Naive thymus-derived CD8-positive, alpha-beta T cell (primary cell): Measurements from ENCODE around the gene ASTN2. TPM values are rescaled to one million over a fixed set of nuclear protein-coding genes. Genes with fewer than 3 reads are reported as not detected.

ENCODE experiments used
- ATAC-seq, 2 donors: fragments of 150-1000 bp; cut with Tn5 transposase in 1 of 2; sonication (Bioruptor Pico), chemical (Tn5 transposase) in 1 of 2; 1 replicate in 1 of 2; 2 replicates in 1 of 2; pipeline ENCODE4 v1.10.0; 2021; ENCODE audit warnings: mild to moderate bottlenecking in 2 of 2, moderate library complexity in 2 of 2
- POLR2A ChIA-PET: fragments of 350-600 bp; sonication (Branson Sonifier 250); formaldehyde crosslinking; loops from one replicate; lab custom pipeline; 2021; ENCODE audit warnings: antibody characterized with exemption; lab: Charles Lee
- DNase-seq, 10 donors: peaks; one replicate each; pipeline versions ENCODE4 v3.0.0 to v3.0.0-alpha.2; 2020 to 2022
- H3K27ac Mint-ChIP-seq, 10 donors: one replicate each; pipeline ENCODE4 v1.8.0; 2020 to 2022; ENCODE audit warnings: mild to moderate bottlenecking in 10 of 10, mixed read lengths in 10 of 10, moderate library complexity in 4 of 10, inconsistent platforms in 1 of 10
- H3K27me3 Mint-ChIP-seq, 5 donors: one replicate each; pipeline ENCODE4 v1.8.0; 2021 to 2022; ENCODE audit warnings: mixed read lengths in 5 of 5
- H3K36me3 Mint-ChIP-seq, 3 donors: one replicate each; pipeline ENCODE4 v1.8.0; 2020 to 2022; ENCODE audit warnings: mixed read lengths in 3 of 3, mild to moderate bottlenecking in 2 of 3, inconsistent platforms in 1 of 3
- H3K4me1 Mint-ChIP-seq, 4 donors: one replicate each; pipeline ENCODE4 v1.8.0; 2021 to 2022; ENCODE audit warnings: mixed read lengths in 4 of 4
- H3K4me3 Mint-ChIP-seq, 10 donors: one replicate each; pipeline ENCODE4 v1.8.0; 2020 to 2022; ENCODE audit warnings: mild to moderate bottlenecking in 10 of 10, mixed read lengths in 10 of 10, moderate library complexity in 6 of 10, inconsistent platforms in 1 of 10
- H3K9me3 Mint-ChIP-seq, 9 donors: one replicate each; pipeline ENCODE4 v1.8.0; 2020 to 2022; ENCODE audit warnings: mixed read lengths in 9 of 9, mild to moderate bottlenecking in 3 of 9, inconsistent platforms in 1 of 9, moderate library complexity in 1 of 9
- polyA plus RNA-seq, 3 donors: library from polyadenylated mRNA; unstranded; fragments of 300-500 nt; fragmentation: Illumina TruSeq; gene quantifications; one replicate each; pipeline ENCODE4 v1.2.3, GENCODE V29; 2021
- total RNA-seq, 8 experiments: library from RNA in 2 of 8; stranded (reverse) in 2 of 8; gene quantifications; one replicate each; pipeline ENCODE4 v1.2.3 and lab custom pipeline; 2021 to 2026

ASTN2 gene
- total and polyA plus RNA-seq, 5 experiments from 2014 or later = 1.2 to 3.8 (median 3.2) TPM

GRCh38 chr9:116986015-116986414 is 428.8 kb downstream of the ASTN2 start:
- Mint-ChIP-seq H3K27ac (no peak overlapping the region), H3K36me3 (no peaks in the 10 kb centered on the region), H3K27me3 (peaks cover 0 to 11% (median 2%) of the 10 kb centered on the region in 5 donors), H3K9me3 (peaks cover 0 to 13% (median 0%) of the 10 kb centered on the region in 9 donors), H3K4me3 (no peak overlapping the region), H3K4me1 (peaks cover 0 to 5% (median under 1%) of the 10 kb centered on the region in 4 donors)
- ATAC-seq = no peak
- DNase-seq = no peak
- POLR2A ChIA-PET = no interaction called here

- DNase-seq (no peak), ATAC-seq (no peak)
- Mint-ChIP-seq H3K27ac (no peak overlapping the region), H3K4me1 (peaks cover 0 to 5% (median under 1%) of the 10 kb centered on the region in 4 donors), H3K27me3 (peaks cover 0 to 10% (median 2%) of the 10 kb centered on the region in 5 donors), H3K36me3 (no peaks in the 10 kb centered on the region), H3K9me3 (peaks cover 0 to 9% (median 0%) of the 10 kb centered on the region in 9 donors), H3K4me3 (no peak overlapping the region)
- POLR2A ChIA-PET = no interaction called here
Measured at GRCh38 chr9:116985596-116985995, 429.3 kb downstream of the ASTN2 start.

GRCh38 chr9:116984111-116984510 is 430.7 kb downstream of the ASTN2 start:
- Mint-ChIP-seq H3K36me3 (no peaks in the 10 kb centered on the region), H3K4me1 (peaks cover 0 to 5% (median 0%) of the 10 kb centered on the region in 4 donors), H3K9me3 (peaks cover 0 to 2% (median 0%) of the 10 kb centered on the region in 9 donors), H3K27me3 (peaks cover 0 to 3% (median 1%) of the 10 kb centered on the region in 5 donors), H3K27ac (no peak overlapping the region), H3K4me3 (no peak overlapping the region)
- POLR2A ChIA-PET = no interaction called here
- DNase-seq = no peak
- ATAC-seq = no peak

GRCh38 chr9:116980582-116981120 is 434.2 kb downstream of the ASTN2 start:
- no peaks in the 10 kb centered on the region for H3K36me3 Mint-ChIP-seq
- H3K9me3 Mint-ChIP-seq = peaks cover 0 to 7% (median 0%) of the 10 kb centered on the region in 9 donors
- H3K27ac Mint-ChIP-seq = no peak overlapping the region
- H3K4me3 Mint-ChIP-seq = no peak overlapping the region
- H3K4me1 Mint-ChIP-seq = no peaks in the 10 kb centered on the region
- no peak for DNase-seq
- ATAC-seq = no peak
- peaks cover 0 to 4% (median 2%) of the 10 kb centered on the region in 5 donors for H3K27me3 Mint-ChIP-seq
- POLR2A ChIA-PET = no interaction called here

DNA sequence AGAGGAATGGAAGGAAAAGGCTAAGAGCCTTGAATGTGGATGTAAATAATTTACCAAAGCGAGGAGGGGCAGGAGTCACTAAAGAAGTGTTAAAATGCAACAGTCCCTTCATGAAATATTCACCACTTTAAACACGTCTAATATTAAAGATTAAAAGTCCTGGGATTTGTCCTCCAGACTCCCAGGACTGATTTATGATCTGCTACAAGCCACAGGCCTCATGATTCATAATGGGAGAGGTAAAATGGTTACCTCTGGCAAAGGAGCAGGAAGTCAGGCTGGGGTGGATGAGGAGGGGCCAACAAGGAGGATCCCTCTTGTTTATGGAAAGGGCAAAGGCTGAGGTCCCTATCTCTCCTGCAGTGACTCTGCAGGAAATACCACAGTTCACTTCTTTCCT is 435.4 kb downstream of the ASTN2 start:
- Mint-ChIP-seq H3K4me1 (no peaks in the 10 kb centered on the region), H3K9me3 (peaks cover 0 to 8% (median 0%) of the 10 kb centered on the region in 9 donors), H3K27me3 (peaks cover 0 to 4% (median 2%) of the 10 kb centered on the region in 5 donors), H3K4me3 (no peak overlapping the region), H3K36me3 (no peaks in the 10 kb centered on the region), H3K27ac (no peak overlapping the region)
- ATAC-seq (no peak), DNase-seq (no peak)
- POLR2A ChIA-PET = no interaction called here

- no peaks in the 10 kb centered on the region for H3K36me3 Mint-ChIP-seq
- ATAC-seq = no peak
- POLR2A ChIA-PET = no interaction called here
- no peaks in the 10 kb centered on the region for H3K4me1 Mint-ChIP-seq
- H3K27ac Mint-ChIP-seq = no peak overlapping the region
- peaks cover 0 to 4% (median 2%) of the 10 kb centered on the region in 5 donors for H3K27me3 Mint-ChIP-seq
- H3K9me3 Mint-ChIP-seq = peaks cover 0 to 8% (median 0%) of the 10 kb centered on the region in 9 donors
- H3K4me3 Mint-ChIP-seq = no peak overlapping the region
- no peak for DNase-seq
Measured at GRCh38 chr9:116978155-116978554, 436.7 kb downstream of the ASTN2 start.

- POLR2A ChIA-PET = no interaction called here
- ATAC-seq (no peak), DNase-seq (no peak)
- H3K36me3 Mint-ChIP-seq = no peaks in the 10 kb centered on the region
- no peak overlapping the region for H3K27ac Mint-ChIP-seq
- no peaks in the 10 kb centered on the region for H3K4me1 Mint-ChIP-seq
- peaks cover 0 to 4% (median 2%) of the 10 kb centered on the region in 5 donors for H3K27me3 Mint-ChIP-seq
- H3K4me3 Mint-ChIP-seq = no peak overlapping the region
- peaks cover 0 to 17% (median 0%) of the 10 kb centered on the region in 9 donors for H3K9me3 Mint-ChIP-seq
Measured at GRCh38 chr9:116975126-116975525, 439.7 kb downstream of the ASTN2 start.

DNA sequence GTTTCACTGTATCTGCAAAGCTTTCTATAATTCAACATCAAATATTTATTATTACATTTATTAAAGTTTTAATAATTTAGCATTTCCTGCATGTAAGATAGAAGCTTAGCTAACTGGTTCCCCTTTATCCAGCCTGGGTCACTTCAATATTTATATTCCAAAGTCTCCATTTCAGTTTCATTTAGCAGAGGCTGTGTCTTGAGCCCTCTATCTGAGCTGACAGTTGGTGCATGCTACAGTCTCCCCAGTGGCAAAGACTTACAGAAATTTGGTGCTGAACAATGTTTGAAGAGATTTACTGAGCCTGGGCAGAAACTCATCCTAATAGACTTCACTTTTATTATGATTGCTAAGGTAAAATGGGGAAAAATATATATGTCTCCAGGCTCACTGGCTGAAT is 448.7 kb downstream of the ASTN2 start:
- no peaks in the 10 kb centered on the region for H3K36me3 Mint-ChIP-seq
- H3K27me3 Mint-ChIP-seq = peaks cover 4 to 16% (median 6%) of the 10 kb centered on the region in 5 donors
- DNase-seq (no peak), ATAC-seq (no peak)
- no peak overlapping the region for H3K27ac Mint-ChIP-seq
- H3K4me1 Mint-ChIP-seq = no peaks in the 10 kb centered on the region
- H3K9me3 Mint-ChIP-seq = peaks cover 0 to 11% (median 3%) of the 10 kb centered on the region in 9 donors
- POLR2A ChIA-PET = no interaction called here
- no peak overlapping the region for H3K4me3 Mint-ChIP-seq

DNA sequence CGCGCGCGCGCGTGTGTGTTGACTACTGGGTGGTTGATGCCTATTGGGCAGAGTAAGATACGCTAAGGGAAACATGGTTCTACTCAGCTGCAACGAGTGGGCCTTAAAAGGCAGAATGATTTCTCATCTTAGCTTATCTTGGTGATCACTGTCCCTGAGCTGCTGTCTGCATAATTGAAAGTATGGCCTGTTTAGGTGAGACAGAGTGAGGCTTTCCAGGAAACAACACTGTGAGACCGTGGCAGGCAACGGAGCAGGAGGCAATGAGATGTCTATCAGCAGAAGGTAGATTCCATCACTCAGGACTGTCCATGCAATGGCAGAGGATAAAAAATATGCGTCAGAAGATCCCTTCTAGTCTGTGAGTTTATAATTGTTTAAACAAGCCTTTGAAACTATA is 450.6 kb downstream of the ASTN2 start:
- peaks cover 0 to 4% (median 3%) of the 10 kb centered on the region in 4 donors for H3K4me1 Mint-ChIP-seq
- no peaks in the 10 kb centered on the region for H3K36me3 Mint-ChIP-seq
- no peak overlapping the region for H3K27ac Mint-ChIP-seq
- H3K9me3 Mint-ChIP-seq = peaks cover 0 to 11% (median 2%) of the 10 kb centered on the region in 9 donors
- H3K27me3 Mint-ChIP-seq = peaks cover 4 to 21% (median 8%) of the 10 kb centered on the region in 5 donors
- POLR2A ChIA-PET = no interaction called here
- H3K4me3 Mint-ChIP-seq = no peak overlapping the region
- DNase-seq (no peak), ATAC-seq (no peak)

DNA sequence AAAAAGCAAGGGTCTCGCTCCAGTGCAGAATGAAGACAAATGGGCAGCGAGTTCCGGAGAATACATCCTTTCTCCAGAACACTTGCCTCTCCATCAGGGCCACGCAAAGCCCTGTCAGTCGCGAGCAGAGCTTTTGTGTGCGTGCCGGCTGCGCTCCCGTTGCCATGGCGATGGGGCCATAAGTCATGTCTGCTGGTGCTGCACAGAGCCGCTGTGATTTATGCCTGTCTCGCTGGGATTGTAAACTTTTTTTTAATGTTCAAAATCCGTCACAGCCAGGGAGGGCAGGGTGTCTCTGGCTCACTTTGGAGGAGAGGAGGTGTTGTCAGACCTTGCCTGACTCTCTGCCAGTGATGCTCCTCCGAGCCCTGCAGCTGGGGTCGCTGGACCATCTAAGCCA is 455.0 kb downstream of the ASTN2 start:
- H3K27me3 Mint-ChIP-seq = peaks cover 4 to 31% (median 13%) of the 10 kb centered on the region in 5 donors
- peaks cover 3 to 9% (median 5%) of the 10 kb centered on the region in 4 donors for H3K4me1 Mint-ChIP-seq
- DNase-seq (no peak), ATAC-seq (no peak)
- no peak overlapping the region for H3K4me3 Mint-ChIP-seq
- no peaks in the 10 kb centered on the region for H3K36me3 Mint-ChIP-seq
- POLR2A ChIA-PET = no interaction called here
- H3K27ac Mint-ChIP-seq = no peak overlapping the region
- H3K9me3 Mint-ChIP-seq = peaks cover 0 to 6% (median 0%) of the 10 kb centered on the region in 9 donors

GRCh38 chr9:116958881-116959280 is 456.0 kb downstream of the ASTN2 start:
- no peaks in the 10 kb centered on the region for H3K36me3 Mint-ChIP-seq
- POLR2A ChIA-PET = no interaction called here
- H3K27me3 Mint-ChIP-seq = peaks cover 4 to 31% (median 13%) of the 10 kb centered on the region in 5 donors
- ATAC-seq (no peak), DNase-seq (no peak)
- H3K4me1 Mint-ChIP-seq = peaks cover 3 to 9% (median 5%) of the 10 kb centered on the region in 4 donors
- peaks cover 0 to 6% (median 0%) of the 10 kb centered on the region in 9 donors for H3K9me3 Mint-ChIP-seq
- H3K4me3 Mint-ChIP-seq = peak overlapping the region in 1 of 10 donors; percentile 0
- no peak overlapping the region for H3K27ac Mint-ChIP-seq

- H3K36me3 Mint-ChIP-seq = no peaks in the 10 kb centered on the region
- ATAC-seq = no peak
- peaks cover 0 to 6% (median 0%) of the 10 kb centered on the region in 9 donors for H3K9me3 Mint-ChIP-seq
- H3K27me3 Mint-ChIP-seq = peaks cover 0 to 18% (median 5%) of the 10 kb centered on the region in 5 donors
- no peak overlapping the region for H3K27ac Mint-ChIP-seq
- H3K4me1 Mint-ChIP-seq = peaks cover 0 to 9% (median 5%) of the 10 kb centered on the region in 4 donors
- POLR2A ChIA-PET = no interaction called here
- no peak overlapping the region for H3K4me3 Mint-ChIP-seq
- DNase-seq = no peak
Measured at GRCh38 chr9:116954731-116955130, 460.1 kb downstream of the ASTN2 start.

DNA sequence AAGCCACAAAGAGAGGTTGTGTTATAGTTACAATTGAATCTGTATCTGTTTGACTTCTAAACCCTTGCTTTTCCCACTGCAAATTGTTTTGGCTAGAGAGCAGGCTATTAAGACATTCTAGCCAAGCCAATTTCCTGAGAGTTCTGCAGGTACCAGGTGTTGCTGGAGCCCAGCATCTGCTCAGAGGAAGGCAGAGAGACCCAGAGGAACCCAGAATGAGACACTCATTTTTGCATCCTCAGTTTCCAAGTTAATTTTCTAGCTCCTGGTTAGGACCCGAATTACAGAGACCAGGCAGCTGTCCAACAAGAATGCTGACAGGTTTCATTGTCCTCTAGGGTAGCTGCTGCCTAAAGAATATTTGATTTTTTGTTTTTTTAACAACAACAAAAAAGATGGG is 461.6 kb downstream of the ASTN2 start:
- no peak overlapping the region for H3K27ac Mint-ChIP-seq
- ATAC-seq (no peak), DNase-seq (no peak)
- no peaks in the 10 kb centered on the region for H3K4me1 Mint-ChIP-seq
- POLR2A ChIA-PET = no interaction called here
- H3K27me3 Mint-ChIP-seq = peaks cover 0 to 11% (median 0%) of the 10 kb centered on the region in 5 donors
- no peaks in the 10 kb centered on the region for H3K36me3 Mint-ChIP-seq
- no peak overlapping the region for H3K4me3 Mint-ChIP-seq
- peaks cover 0 to 15% (median 0%) of the 10 kb centered on the region in 9 donors for H3K9me3 Mint-ChIP-seq

DNA sequence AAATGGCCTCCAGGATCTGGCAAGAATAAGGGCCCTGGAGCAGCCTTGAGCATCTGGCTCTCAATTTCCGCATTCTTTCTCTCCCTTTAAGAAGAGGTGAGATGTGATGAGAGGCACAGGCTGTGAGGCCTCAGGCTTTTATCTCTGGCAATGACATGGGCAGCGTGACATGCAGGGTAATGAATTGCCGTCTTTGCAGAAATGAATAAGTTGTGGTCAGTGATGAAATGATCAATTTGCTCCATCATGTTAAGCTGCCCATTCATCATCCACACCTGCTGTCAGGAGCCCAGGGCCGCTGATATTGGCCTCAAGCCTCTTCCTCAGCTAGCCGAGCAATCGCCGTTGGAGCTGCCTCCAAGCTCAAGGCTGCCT is 462.4 kb downstream of the ASTN2 start:
- POLR2A ChIA-PET = no interaction called here
- no peaks in the 10 kb centered on the region for H3K36me3 Mint-ChIP-seq
- no peak overlapping the region for H3K27ac Mint-ChIP-seq
- DNase-seq = no peak
- no peaks in the 10 kb centered on the region for H3K4me1 Mint-ChIP-seq
- no peak for ATAC-seq
- peaks cover 0 to 15% (median 0%) of the 10 kb centered on the region in 9 donors for H3K9me3 Mint-ChIP-seq
- H3K27me3 Mint-ChIP-seq = peaks cover 0 to 11% (median 0%) of the 10 kb centered on the region in 5 donors
- H3K4me3 Mint-ChIP-seq = no peak overlapping the region
